ENCODE data around the gene EVX1.

Gene EVX1

GRCh38 chr7:27283558-27283957 is 41.0 kb downstream of the EVX1 start:
- Histone ChIP-seq H3K79me1 (replicated peaks; ENCODE audit: low read length, poor library complexity, severe bottlenecking) (no peaks in the 10 kb centered on the region), H3K18ac (ENCODE audit: low read depth in 1 of 2, low read length in 2 of 2) (no peak overlapping the region), H3K9ac (ENCODE audit: low read length) (no peak overlapping the region), H2AK5ac (ENCODE audit: low read length, severe bottlenecking) (no peak overlapping the region), H2BK15ac (ENCODE audit: low read depth, poor library complexity, severe bottlenecking) (no peak overlapping the region), H2BK120ac (ENCODE audit: low read depth, low read length) (no peak overlapping the region), H3K23ac (ENCODE audit: low read length in 2 of 2) (no peak overlapping the region), H3K27me3 (ENCODE audit: control insufficient read depth in 1 of 2, insufficient read depth in 1 of 2, low read length in 2 of 2) (peaks cover 4% of the 10 kb centered on the region in 2 experiments), H3K36me3 (ENCODE audit: control insufficient read depth in 1 of 2, insufficient read depth in 2 of 2, low read depth in 1 of 2, low read length in 2 of 2) (no peaks in the 10 kb centered on the region), H4K8ac (ENCODE audit: low read length) (no peak overlapping the region), H3K4me2 (ENCODE audit: low read length, poor library complexity, severe bottlenecking) (no peak overlapping the region), H2AFZ (ENCODE audit: low read depth, low read length) (no peak overlapping the region), H2BK12ac (ENCODE audit: low read length in 2 of 2) (no peak overlapping the region), H4K91ac (ENCODE audit: low read length) (no peak overlapping the region), H3K4ac (ENCODE audit: low read depth in 1 of 2, low read length in 2 of 2) (no peak overlapping the region), H2BK5ac (ENCODE audit: low read depth, low read length, poor library complexity, severe bottlenecking) (no peak overlapping the region), H3K27ac (ENCODE audit: low read length, poor library complexity, severe bottlenecking) (no peak overlapping the region), H3K14ac (ENCODE audit: low read length in 2 of 2) (no peak overlapping the region), H3K9me3 (ENCODE audit: control insufficient read depth, low read length) (no peaks in the 10 kb centered on the region), H3K4me1 (ENCODE audit: control insufficient read depth, insufficient read depth, low read depth, low read length) (no peaks in the 10 kb centered on the region), H3K4me3 (ENCODE audit: insufficient read depth in 1 of 2, low read depth in 1 of 2, low read length in 2 of 2) (no peak overlapping the region)
- DNase-seq = no peak
- WGBS = 78% methylated on average over 3 of the region's 3 CpGs

GRCh38 chr7:27295236-27295635 is 52.6 kb downstream of the EVX1 start:
- Histone ChIP-seq H4K91ac (ENCODE audit: low read length) (no peak overlapping the region), H3K4me1 (ENCODE audit: control insufficient read depth, insufficient read depth, low read depth, low read length) (no peaks in the 10 kb centered on the region), H3K27ac (ENCODE audit: low read length, poor library complexity, severe bottlenecking) (no peak overlapping the region), H3K4me2 (ENCODE audit: low read length, poor library complexity, severe bottlenecking) (no peak overlapping the region), H3K4ac (ENCODE audit: low read depth in 1 of 2, low read length in 2 of 2) (no peak overlapping the region), H2BK12ac (ENCODE audit: low read length in 2 of 2) (no peak overlapping the region), H3K23ac (ENCODE audit: low read length in 2 of 2) (no peak overlapping the region), H3K27me3 (ENCODE audit: control insufficient read depth in 1 of 2, insufficient read depth in 1 of 2, low read length in 2 of 2) (peaks cover 0 to 4% of the 10 kb centered on the region in 2 experiments), H3K36me3 (ENCODE audit: control insufficient read depth in 1 of 2, insufficient read depth in 2 of 2, low read depth in 1 of 2, low read length in 2 of 2) (no peaks in the 10 kb centered on the region), H2AFZ (ENCODE audit: low read depth, low read length) (no peak overlapping the region), H3K14ac (ENCODE audit: low read length in 2 of 2) (no peak overlapping the region), H2BK5ac (ENCODE audit: low read depth, low read length, poor library complexity, severe bottlenecking) (no peak overlapping the region), H4K8ac (ENCODE audit: low read length) (no peak overlapping the region), H3K79me1 (replicated peaks; ENCODE audit: low read length, poor library complexity, severe bottlenecking) (no peaks in the 10 kb centered on the region), H3K9me3 (ENCODE audit: control insufficient read depth, low read length) (no peaks in the 10 kb centered on the region), H2BK15ac (ENCODE audit: low read depth, poor library complexity, severe bottlenecking) (no peak overlapping the region), H3K9ac (ENCODE audit: low read length) (no peak overlapping the region), H2AK5ac (ENCODE audit: low read length, severe bottlenecking) (no peak overlapping the region), H3K4me3 (ENCODE audit: insufficient read depth in 1 of 2, low read depth in 1 of 2, low read length in 2 of 2) (no peak overlapping the region), H2BK120ac (ENCODE audit: low read depth, low read length) (no peak overlapping the region), H3K18ac (ENCODE audit: low read depth in 1 of 2, low read length in 2 of 2) (no peak overlapping the region)
- no peak for DNase-seq
- WGBS = 88% methylated on average over 1 of the region's 2 CpGs

- DNase-seq = no peak
- H2BK15ac ChIP-seq (ENCODE audit: low read depth, poor library complexity, severe bottlenecking) = no peak overlapping the region
- no peak overlapping the region for H4K91ac ChIP-seq (ENCODE audit: low read length)
- H3K14ac ChIP-seq (ENCODE audit: low read length in 2 of 2) = no peak overlapping the region
- WGBS = 77% methylated on average over 8 of the region's 8 CpGs
- H2BK12ac ChIP-seq (ENCODE audit: low read length in 2 of 2) = no peak overlapping the region
- no peak overlapping the region for H4K8ac ChIP-seq (ENCODE audit: low read length)
- H3K9ac ChIP-seq (ENCODE audit: low read length) = no peak overlapping the region
- no peaks in the 10 kb centered on the region for H3K9me3 ChIP-seq (ENCODE audit: control insufficient read depth, low read length)
- H2BK5ac ChIP-seq (ENCODE audit: low read depth, low read length, poor library complexity, severe bottlenecking) = no peak overlapping the region
- no peak overlapping the region for H3K4ac ChIP-seq (ENCODE audit: low read depth in 1 of 2, low read length in 2 of 2)
- no peak overlapping the region for H3K27ac ChIP-seq (ENCODE audit: low read length, poor library complexity, severe bottlenecking)
- no peak overlapping the region for H2BK120ac ChIP-seq (ENCODE audit: low read depth, low read length)
- no peak overlapping the region for H3K23ac ChIP-seq (ENCODE audit: low read length in 2 of 2)
- no peaks in the 10 kb centered on the region for H3K4me1 ChIP-seq (ENCODE audit: control insufficient read depth, insufficient read depth, low read depth, low read length)
- no peaks in the 10 kb centered on the region for H3K36me3 ChIP-seq (ENCODE audit: control insufficient read depth in 1 of 2, insufficient read depth in 2 of 2, low read depth in 1 of 2, low read length in 2 of 2)
- H3K18ac ChIP-seq (ENCODE audit: low read depth in 1 of 2, low read length in 2 of 2) = no peak overlapping the region
- H2AK5ac ChIP-seq (ENCODE audit: low read length, severe bottlenecking) = no peak overlapping the region
- H3K4me2 ChIP-seq (ENCODE audit: low read length, poor library complexity, severe bottlenecking) = no peak overlapping the region
- H2AFZ ChIP-seq (ENCODE audit: low read depth, low read length) = no peak overlapping the region
- H3K79me1 ChIP-seq (replicated peaks; ENCODE audit: low read length, poor library complexity, severe bottlenecking) = no peaks in the 10 kb centered on the region
- no peak overlapping the region for H3K4me3 ChIP-seq (ENCODE audit: insufficient read depth in 1 of 2, low read depth in 1 of 2, low read length in 2 of 2)
- H3K27me3 ChIP-seq (ENCODE audit: control insufficient read depth in 1 of 2, insufficient read depth in 1 of 2, low read length in 2 of 2) = peaks cover 0 to 4% of the 10 kb centered on the region in 2 experiments
These were observed 54.8 kb downstream of the EVX1 start for GRCh38 chr7:27297356-27297755.
